ENCODE data around the gene DLEU7. TPM values are rescaled to one million over a fixed set of nuclear protein-coding genes. Genes with fewer than 3 reads are reported as not detected.

The DLEU7 gene
- total and polyA plus RNA-seq, 4 donors = 0.49 to 2.5 (median 0.73) TPM

DNA sequence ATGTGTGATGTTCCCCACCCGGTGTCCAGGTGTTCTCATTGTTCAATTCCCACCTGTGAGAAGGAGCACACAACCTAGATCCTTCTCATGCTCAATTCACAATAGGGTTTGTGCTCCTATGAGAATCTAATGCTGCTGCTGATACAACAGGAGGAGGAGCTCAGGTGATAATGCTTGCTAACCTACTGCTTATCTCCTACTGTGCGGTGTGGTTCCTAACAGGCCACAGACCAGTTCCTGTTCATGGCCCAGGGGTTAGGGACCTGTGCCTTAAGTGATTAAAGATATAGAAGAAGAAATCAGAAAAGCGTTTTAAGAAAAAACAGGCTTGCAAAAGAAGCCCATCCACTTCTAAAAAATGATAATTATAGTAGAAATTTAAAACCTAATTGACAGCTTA lies 17.5 kb downstream of the DLEU7 start:
- no peaks in the 10 kb centered on the region for H3K36me3 ChIP-seq (ENCODE audit: control insufficient read depth in 4 of 4, insufficient read depth in 4 of 4, low read length in 4 of 4)
- no peak overlapping the region for H3K9ac ChIP-seq (ENCODE audit: insufficient read depth in 1 of 2, low read length in 2 of 2)
- no peak for DNase-seq
- WGBS, 2 donors = 85 to 93% methylated on average over 3 of the region's 3 CpGs
- no peaks in the 10 kb centered on the region for H3K9me3 ChIP-seq (ENCODE audit: control insufficient read depth in 4 of 4, insufficient read depth in 3 of 4, low read length in 3 of 4)
- TF ChIP-seq, protein P1, sequence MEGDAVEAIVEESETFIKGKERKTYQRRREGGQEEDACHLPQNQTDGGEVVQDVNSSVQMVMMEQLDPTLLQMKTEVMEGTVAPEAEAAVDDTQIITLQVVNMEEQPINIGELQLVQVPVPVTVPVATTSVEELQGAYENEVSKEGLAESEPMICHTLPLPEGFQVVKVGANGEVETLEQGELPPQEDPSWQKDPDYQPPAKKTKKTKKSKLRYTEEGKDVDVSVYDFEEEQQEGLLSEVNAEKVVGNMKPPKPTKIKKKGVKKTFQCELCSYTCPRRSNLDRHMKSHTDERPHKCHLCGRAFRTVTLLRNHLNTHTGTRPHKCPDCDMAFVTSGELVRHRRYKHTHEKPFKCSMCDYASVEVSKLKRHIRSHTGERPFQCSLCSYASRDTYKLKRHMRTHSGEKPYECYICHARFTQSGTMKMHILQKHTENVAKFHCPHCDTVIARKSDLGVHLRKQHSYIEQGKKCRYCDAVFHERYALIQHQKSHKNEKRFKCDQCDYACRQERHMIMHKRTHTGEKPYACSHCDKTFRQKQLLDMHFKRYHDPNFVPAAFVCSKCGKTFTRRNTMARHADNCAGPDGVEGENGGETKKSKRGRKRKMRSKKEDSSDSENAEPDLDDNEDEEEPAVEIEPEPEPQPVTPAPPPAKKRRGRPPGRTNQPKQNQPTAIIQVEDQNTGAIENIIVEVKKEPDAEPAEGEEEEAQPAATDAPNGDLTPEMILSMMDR (IDR thresholded peaks at IDR 0.05; ENCODE audit: control extremely low read depth, extremely low read depth) = no peak
- no peaks in the 10 kb centered on the region for H3K4me1 ChIP-seq (ENCODE audit: control insufficient read depth in 5 of 5, insufficient read depth in 5 of 5, low read length in 5 of 5)
- no peak overlapping the region for H3K27ac ChIP-seq (ENCODE audit: low read depth in 1 of 2, low read length in 1 of 2)
- no peak for ATAC-seq (ENCODE audit: insufficient read depth, low FRiP score)
- H3K27me3 ChIP-seq (ENCODE audit: control insufficient read depth in 3 of 3, insufficient read depth in 3 of 3, low read length in 2 of 3) = no peaks in the 10 kb centered on the region
- H3K4me3 ChIP-seq = no peak overlapping the region

DNA sequence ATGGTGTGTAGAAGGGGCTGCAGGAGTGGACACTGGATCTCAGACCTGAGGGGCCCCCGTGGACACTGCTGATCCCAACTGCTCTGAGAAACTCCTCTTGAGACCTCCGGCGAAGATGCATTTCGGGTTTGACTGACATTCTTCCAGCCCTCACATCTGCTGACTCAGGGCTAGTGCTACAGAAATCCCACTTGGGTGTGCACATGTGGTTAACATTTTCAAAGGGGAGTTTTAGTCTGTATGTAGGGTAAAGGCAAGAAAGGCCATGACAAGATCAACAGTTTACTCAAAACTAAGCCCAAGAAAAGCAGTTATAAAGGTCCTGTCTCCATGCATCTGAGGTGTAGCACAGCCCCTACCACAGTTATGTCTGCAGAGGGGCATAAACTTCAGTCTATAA lies 31.2 kb downstream of the DLEU7 start:
- H3K27ac ChIP-seq (ENCODE audit: low read depth in 1 of 2, low read length in 1 of 2) = no peak overlapping the region
- H3K4me3 ChIP-seq = no peak overlapping the region

DNA sequence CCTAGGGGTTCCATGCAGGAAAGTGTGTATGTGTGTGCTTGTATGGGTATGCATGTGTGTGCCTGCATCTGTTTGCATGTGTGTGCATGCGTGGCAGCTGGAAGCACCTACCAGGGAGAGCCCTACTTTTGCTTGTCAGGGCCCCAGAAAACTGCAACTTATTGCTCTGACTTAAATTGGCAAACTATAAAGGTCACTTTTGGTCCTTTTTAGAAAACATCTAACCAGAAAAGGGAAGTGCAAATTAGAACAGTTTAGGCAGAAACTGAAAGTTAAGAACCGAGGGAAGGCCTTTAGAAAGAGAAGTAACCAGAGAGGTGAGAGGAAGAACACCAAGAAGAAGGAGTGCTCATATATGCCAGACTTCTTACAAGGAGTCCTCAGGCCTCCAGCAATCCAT lies 32.5 kb downstream of the DLEU7 start:
- WGBS, 2 donors = 30 to 76% methylated on average over 2 of the region's 2 CpGs
- Histone ChIP-seq H3K27me3 (ENCODE audit: control insufficient read depth in 3 of 3, insufficient read depth in 3 of 3, low read length in 2 of 3) (no peaks in the 10 kb centered on the region), H3K9ac (ENCODE audit: insufficient read depth in 1 of 2, low read length in 2 of 2) (no peak overlapping the region), H3K4me3 (no peak overlapping the region), H3K4me1 (ENCODE audit: control insufficient read depth in 5 of 5, insufficient read depth in 5 of 5, low read length in 5 of 5) (peaks cover 0 to 2% (median 0%) of the 10 kb centered on the region in 5 donors), H3K9me3 (ENCODE audit: control insufficient read depth in 4 of 4, insufficient read depth in 3 of 4, low read length in 3 of 4) (no peaks in the 10 kb centered on the region), H3K27ac (ENCODE audit: low read depth in 1 of 2, low read length in 1 of 2) (no peak overlapping the region), H3K36me3 (ENCODE audit: control insufficient read depth in 4 of 4, insufficient read depth in 4 of 4, low read length in 4 of 4) (no peaks in the 10 kb centered on the region)
- no peak for ATAC-seq (ENCODE audit: insufficient read depth, low FRiP score)
- TF ChIP-seq, protein P1 (IDR thresholded peaks at IDR 0.05; ENCODE audit: control extremely low read depth, extremely low read depth) = no peak
- no peak for DNase-seq

More for the DNA sequence above, 31.2 kb downstream of the DLEU7 start:
- ATAC-seq (ENCODE audit: insufficient read depth, low FRiP score) (no peak), DNase-seq (no peak)
- Histone ChIP-seq H3K9me3 (ENCODE audit: control insufficient read depth in 4 of 4, insufficient read depth in 3 of 4, low read length in 3 of 4) (no peaks in the 10 kb centered on the region), H3K27me3 (ENCODE audit: control insufficient read depth in 3 of 3, insufficient read depth in 3 of 3, low read length in 2 of 3) (no peaks in the 10 kb centered on the region), H3K4me1 (ENCODE audit: control insufficient read depth in 5 of 5, insufficient read depth in 5 of 5, low read length in 5 of 5) (peaks cover 0 to 2% (median 0%) of the 10 kb centered on the region in 5 donors), H3K36me3 (ENCODE audit: control insufficient read depth in 4 of 4, insufficient read depth in 4 of 4, low read length in 4 of 4) (no peaks in the 10 kb centered on the region), H3K9ac (ENCODE audit: insufficient read depth in 1 of 2, low read length in 2 of 2) (no peak overlapping the region)
- 75% methylated on average over 4 of the region's 4 CpGs for WGBS, 2 donors
- TF ChIP-seq, protein P1 (IDR thresholded peaks at IDR 0.05; ENCODE audit: control extremely low read depth, extremely low read depth) = no peak

DNA sequence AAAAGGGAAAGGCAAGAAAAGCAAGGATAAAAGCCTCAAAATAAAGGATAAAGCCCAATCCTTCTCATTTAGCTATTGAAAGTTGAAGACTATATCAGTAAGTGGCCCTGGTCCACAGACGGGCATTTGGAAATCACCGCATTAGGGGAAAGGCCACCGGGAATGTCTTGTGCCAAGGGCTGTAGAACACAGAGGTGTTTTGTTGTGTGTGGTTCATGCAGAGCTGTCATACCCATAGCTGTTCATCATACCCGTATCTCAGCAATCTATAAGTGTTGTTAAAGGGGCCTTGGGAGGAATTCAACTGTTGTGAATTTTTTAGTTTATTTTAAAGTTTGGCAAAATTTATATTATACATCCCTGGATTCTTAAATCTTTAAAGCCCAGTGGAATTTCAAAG lies 33.0 kb downstream of the DLEU7 start:
- DNase-seq = no peak
- TF ChIP-seq, protein P1 (IDR thresholded peaks at IDR 0.05; ENCODE audit: control extremely low read depth, extremely low read depth) = no peak
- no peak for ATAC-seq (ENCODE audit: insufficient read depth, low FRiP score)
- Histone ChIP-seq H3K27ac (ENCODE audit: low read depth in 1 of 2, low read length in 1 of 2) (no peak overlapping the region), H3K9me3 (ENCODE audit: control insufficient read depth in 4 of 4, insufficient read depth in 3 of 4, low read length in 3 of 4) (peaks cover 0 to 5% (median 0%) of the 10 kb centered on the region in 4 donors), H3K36me3 (ENCODE audit: control insufficient read depth in 4 of 4, insufficient read depth in 4 of 4, low read length in 4 of 4) (no peaks in the 10 kb centered on the region), H3K27me3 (ENCODE audit: control insufficient read depth in 3 of 3, insufficient read depth in 3 of 3, low read length in 2 of 3) (no peaks in the 10 kb centered on the region), H3K4me1 (ENCODE audit: control insufficient read depth in 5 of 5, insufficient read depth in 5 of 5, low read length in 5 of 5) (peaks cover 0 to 2% (median 0%) of the 10 kb centered on the region in 5 donors), H3K9ac (ENCODE audit: insufficient read depth in 1 of 2, low read length in 2 of 2) (no peak overlapping the region), H3K4me3 (no peak overlapping the region)
- WGBS, 2 donors = 89 to 92% methylated on average over 4 of the region's 4 CpGs
